ENCODE measurements around the gene CHCHD6. TPM values are rescaled to one million over a fixed set of nuclear protein-coding genes. Genes with fewer than 3 reads are reported as not detected.

The CHCHD6 gene
- total RNA-seq, 2 donors from 2014 or later = 23.6 to 34.4 TPM

DNA sequence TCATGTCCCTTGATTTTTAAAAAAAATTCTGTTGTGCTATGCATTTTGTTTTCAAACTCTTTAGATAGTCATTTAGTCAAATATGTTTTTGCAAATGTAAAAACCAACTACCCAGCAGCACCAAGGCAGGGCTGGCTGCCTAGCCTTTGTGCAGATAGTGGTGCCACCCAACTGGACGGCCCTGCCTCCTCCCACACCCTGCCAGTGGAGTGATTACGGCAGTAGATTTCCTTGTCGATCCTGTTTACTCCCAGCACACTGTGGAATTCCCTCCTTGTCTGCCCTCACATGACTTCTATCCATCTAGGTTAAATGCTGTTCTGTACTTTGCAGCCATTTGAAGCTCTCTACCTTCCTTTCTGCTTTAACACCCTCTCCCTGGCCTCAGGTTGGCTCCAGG is 199.5 kb downstream of the CHCHD6 start:
- no peak overlapping the region for H3K27ac ChIP-seq (ENCODE audit: low read depth, low read length)
- TF ChIP-seq CTCF (conservative IDR thresholded peaks at IDR 0.05) = no peak
- H3K9ac ChIP-seq (ENCODE audit: extremely low read depth, low read length, poor library complexity, severe bottlenecking) = no peak overlapping the region
- H3K27me3 Mint-ChIP-seq (ENCODE audit: insufficient read depth) = no peaks in the 10 kb centered on the region
- H3K4me1 Mint-ChIP-seq = no peaks in the 10 kb centered on the region
- H3K36me3 ChIP-seq (ENCODE audit: control insufficient read depth, insufficient read depth, low read length) = no peaks in the 10 kb centered on the region
- no peak overlapping the region for H3K4me3 ChIP-seq (ENCODE audit: low read length)
- no peaks in the 10 kb centered on the region for H3K27me3 ChIP-seq (ENCODE audit: control insufficient read depth, insufficient read depth, low read length, poor library complexity, severe bottlenecking)
- H3K27ac Mint-ChIP-seq = no peak overlapping the region
- H3K36me3 Mint-ChIP-seq (ENCODE audit: low read depth) = peaks cover 2% of the 10 kb centered on the region
- no peaks in the 10 kb centered on the region for H3K9me3 Mint-ChIP-seq
- no peak for DNase-seq
- H3K4me1 ChIP-seq (ENCODE audit: control insufficient read depth, insufficient read depth, low read length) = no peaks in the 10 kb centered on the region
- no peak overlapping the region for H3K4me3 Mint-ChIP-seq
- no peaks in the 10 kb centered on the region for H3K9me3 ChIP-seq (ENCODE audit: control insufficient read depth, low read length)
- WGBS, 2 experiments (ENCODE audit: insufficient coverage in 1 of 2, insufficient read length in 1 of 2) = 91 to 92% methylated on average over 3 of the region's 3 CpGs

DNA sequence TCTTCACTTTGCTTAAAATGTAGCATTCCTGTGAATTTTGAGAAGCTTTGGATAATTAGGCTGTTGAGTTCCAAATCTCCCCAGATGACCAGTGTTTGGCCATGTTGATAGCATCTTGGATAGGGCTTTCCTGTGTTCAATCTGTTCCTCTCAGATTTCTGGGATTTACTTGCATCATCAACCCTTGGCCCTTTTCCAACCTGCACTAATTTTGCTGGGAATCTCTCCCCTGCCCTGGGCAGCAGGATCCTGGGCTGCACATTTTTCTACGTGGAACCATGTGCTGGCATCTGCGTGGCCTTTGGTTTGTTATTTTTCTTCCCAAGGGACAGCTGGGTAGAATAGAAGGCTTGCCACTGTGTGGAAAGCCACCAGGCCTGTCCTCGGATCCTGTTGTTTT is 203.5 kb downstream of the CHCHD6 start:
- Mint-ChIP-seq H3K27ac (no peak overlapping the region), H3K4me3 (no peak overlapping the region), H3K4me1 (peaks cover 5% of the 10 kb centered on the region), H3K36me3 (ENCODE audit: low read depth) (peaks cover 8% of the 10 kb centered on the region), H3K27me3 (ENCODE audit: insufficient read depth) (no peaks in the 10 kb centered on the region), H3K9me3 (no peaks in the 10 kb centered on the region)
- no peak overlapping the region for H3K9ac ChIP-seq (ENCODE audit: extremely low read depth, low read length, poor library complexity, severe bottlenecking)
- H3K27ac ChIP-seq (ENCODE audit: low read depth, low read length) = no peak overlapping the region
- peaks cover 3% of the 10 kb centered on the region for H3K4me1 ChIP-seq (ENCODE audit: control insufficient read depth, insufficient read depth, low read length)
- no peaks in the 10 kb centered on the region for H3K9me3 ChIP-seq (ENCODE audit: control insufficient read depth, low read length)
- WGBS, 2 experiments (ENCODE audit: insufficient coverage in 1 of 2, insufficient read length in 1 of 2) = 91 to 93% methylated on average over 3 of the region's 3 CpGs
- no peaks in the 10 kb centered on the region for H3K36me3 ChIP-seq (ENCODE audit: control insufficient read depth, insufficient read depth, low read length)
- no peaks in the 10 kb centered on the region for H3K27me3 ChIP-seq (ENCODE audit: control insufficient read depth, insufficient read depth, low read length, poor library complexity, severe bottlenecking)
- no peak for TF ChIP-seq CTCF (conservative IDR thresholded peaks at IDR 0.05)
- no peak overlapping the region for H3K4me3 ChIP-seq (ENCODE audit: low read length)
- DNase-seq = no peak

DNA sequence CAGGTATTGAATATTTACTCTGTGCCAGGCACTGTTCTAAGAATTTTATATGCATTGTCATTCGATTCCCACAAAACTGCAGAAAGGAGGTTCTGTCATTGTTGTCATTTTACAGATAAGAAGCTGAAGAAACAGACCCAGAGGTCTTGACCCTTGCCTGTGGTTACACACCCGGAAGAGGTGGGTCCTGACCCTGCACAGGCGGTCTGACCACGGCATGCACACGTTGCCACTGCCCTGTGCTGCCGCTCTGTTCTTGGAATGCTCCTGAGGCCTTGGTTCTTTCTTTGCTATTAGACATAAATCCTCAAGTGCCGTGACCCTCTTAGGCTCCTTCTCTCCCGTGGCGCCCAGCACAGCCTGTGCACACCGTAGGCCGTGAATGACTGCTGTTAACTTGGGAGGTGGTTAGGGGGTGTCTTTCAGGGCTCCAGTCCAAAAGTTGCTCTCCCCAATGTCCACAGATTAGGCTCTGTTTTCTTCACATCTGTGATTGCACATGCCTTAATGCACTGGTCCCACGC is 204.8 kb downstream of the CHCHD6 start:
- H3K9ac ChIP-seq (ENCODE audit: extremely low read depth, low read length, poor library complexity, severe bottlenecking) = no peak overlapping the region
- WGBS, 2 experiments (ENCODE audit: insufficient coverage in 1 of 2, insufficient read length in 1 of 2) = 92 to 98% methylated on average over 5 to 12 of the region's 12 CpGs
- H3K27ac ChIP-seq (ENCODE audit: low read depth, low read length) = no peak overlapping the region
- H3K4me3 ChIP-seq (ENCODE audit: low read length) = no peak overlapping the region
- H3K27ac Mint-ChIP-seq = no peak overlapping the region
- H3K27me3 Mint-ChIP-seq (ENCODE audit: insufficient read depth) = no peaks in the 10 kb centered on the region
- peaks cover 5% of the 10 kb centered on the region for H3K4me1 Mint-ChIP-seq
- peaks cover 8% of the 10 kb centered on the region for H3K36me3 Mint-ChIP-seq (ENCODE audit: low read depth)
- H3K9me3 Mint-ChIP-seq = no peaks in the 10 kb centered on the region
- no peak for TF ChIP-seq CTCF (conservative IDR thresholded peaks at IDR 0.05)
- DNase-seq = no peak
- no peaks in the 10 kb centered on the region for H3K27me3 ChIP-seq (ENCODE audit: control insufficient read depth, insufficient read depth, low read length, poor library complexity, severe bottlenecking)
- no peaks in the 10 kb centered on the region for H3K9me3 ChIP-seq (ENCODE audit: control insufficient read depth, low read length)
- H3K4me1 ChIP-seq (ENCODE audit: control insufficient read depth, insufficient read depth, low read length) = peaks cover 3% of the 10 kb centered on the region
- H3K4me3 Mint-ChIP-seq = no peak overlapping the region
- no peaks in the 10 kb centered on the region for H3K36me3 ChIP-seq (ENCODE audit: control insufficient read depth, insufficient read depth, low read length)
